CD4-positive, alpha-beta memory T cell (primary cell): Measurements from ENCODE around the gene GKN2. TPM values are rescaled to one million over a fixed set of nuclear protein-coding genes. Genes with fewer than 3 reads are reported as not detected.

Source experiments
- CTCF ChIA-PET: fragments of 350-600 bp; sonication (Branson Sonifier 250); formaldehyde crosslinking; loops from one replicate; lab custom pipeline; 2021; ENCODE audit warnings: inconsistent platforms; ENCODE audit not compliant: partially characterized antibody; lab: Charles Lee
- POLR2A ChIA-PET: fragments of 350-600 bp; sonication (Branson Sonifier 250); formaldehyde crosslinking; loops from one replicate; lab custom pipeline; 2021; ENCODE audit not compliant: partially characterized antibody; lab: Charles Lee
- DNase-seq, 5 donors: peaks; one replicate each; pipeline versions ENCODE4 v3.0.0 to v3.0.0-alpha.2; 2020 to 2022; ENCODE audit warnings: mixed read lengths in 1 of 5
- H3K27ac ChIP-seq: one replicate; pipeline ENCODE4 v1.7.0; 2013; ENCODE audit warnings: low read depth, low read length
- H3K27me3 ChIP-seq: 2 replicates; pipeline ENCODE4 v1.7.0; 2013; ENCODE audit warnings: mild to moderate bottlenecking, low read length, moderate library complexity; ENCODE audit not compliant: insufficient read depth
- H3K36me3 ChIP-seq: 2 replicates; pipeline ENCODE4 v1.7.0; 2013; ENCODE audit warnings: mild to moderate bottlenecking, low read length, moderate library complexity; ENCODE audit not compliant: insufficient read depth
- H3K4me1 ChIP-seq: 2 replicates; pipeline ENCODE4 v1.7.0; 2013; ENCODE audit warnings: mild to moderate bottlenecking, low read length, moderate library complexity; ENCODE audit not compliant: insufficient read depth
- H3K4me3 ChIP-seq, 2 donors: one replicate each; pipeline ENCODE4 v1.7.0; 2013; ENCODE audit warnings: low read length in 2 of 2, mild to moderate bottlenecking in 1 of 2
- H3K9me3 ChIP-seq, 2 donors: one replicate each; pipeline ENCODE4 v1.7.0; 2013; ENCODE audit warnings: low read length in 2 of 2, control low read depth in 1 of 2; ENCODE audit not compliant: control insufficient read depth in 1 of 2
- H3K27ac Mint-ChIP-seq, 7 donors: one replicate each; pipeline ENCODE4 v1.8.0; 2020 to 2021; ENCODE audit warnings: mixed read lengths in 7 of 7, mild to moderate bottlenecking in 6 of 7, inconsistent platforms in 3 of 7, moderate library complexity in 3 of 7
- H3K27me3 Mint-ChIP-seq, 2 donors: one replicate each; pipeline ENCODE4 v1.8.0; 2020 to 2021; ENCODE audit warnings: mixed read lengths in 2 of 2
- H3K36me3 Mint-ChIP-seq, 2 donors: one replicate each; pipeline ENCODE4 v1.8.0; 2020 to 2021; ENCODE audit warnings: mixed read lengths in 2 of 2, inconsistent platforms in 1 of 2, mild to moderate bottlenecking in 1 of 2
- H3K4me1 Mint-ChIP-seq, 4 donors: one replicate each; pipeline ENCODE4 v1.8.0; 2020 to 2021; ENCODE audit warnings: mixed read lengths in 4 of 4, mild to moderate bottlenecking in 1 of 4
- H3K4me3 Mint-ChIP-seq, 8 donors: one replicate each; pipeline ENCODE4 v1.8.0; 2020 to 2021; ENCODE audit warnings: mixed read lengths in 8 of 8, mild to moderate bottlenecking in 7 of 8, moderate library complexity in 6 of 8, inconsistent platforms in 3 of 8
- H3K9me3 Mint-ChIP-seq, 8 donors: one replicate each; pipeline ENCODE4 v1.8.0; 2020 to 2021; ENCODE audit warnings: mixed read lengths in 8 of 8, mild to moderate bottlenecking in 5 of 8, inconsistent platforms in 3 of 8, moderate library complexity in 1 of 8
- intact Hi-C: fragments of 100-400 bp; cut with micrococcal nuclease; formaldehyde crosslinking; loops from one replicate; pipeline ENCODE4 v1.15.1; 2023
- polyA plus RNA-seq, 2 donors: library from polyadenylated mRNA; unstranded; fragments of 300-500 nt; fragmentation: Illumina TruSeq; gene quantifications; one replicate each; pipeline ENCODE4 v1.2.3, GENCODE V29; 2021
- total RNA-seq, 2 experiments: library from RNA; stranded (reverse); gene quantifications; one replicate each; pipeline ENCODE4 v1.2.3, GENCODE V29; 2021

Gene GKN2
- total and polyA plus RNA-seq, 4 experiments from 2014 or later = not detected

GRCh38 chr2:68943581-68944568 is 8.8 kb downstream of the GKN2 start:
- Mint-ChIP-seq H3K4me3 (peak overlapping the region in 1 of 8 donors; percentile 12), H3K9me3 (peaks cover 0 to 14% (median 5%) of the 10 kb centered on the region in 8 donors)

GRCh38 chr2:68942827-68943226 is 9.9 kb downstream of the GKN2 start:
- intact Hi-C loops = loop anchor here (5.0 kb wide), 1 partner anchor 364 kb away; no protein-coding TSS in a partner anchor
- no peaks in the 10 kb centered on the region for H3K36me3 ChIP-seq
- no peak overlapping the region for H3K4me3 Mint-ChIP-seq

More at GRCh38 chr2:68943581-68944568, 8.8 kb downstream of the GKN2 start:
- H3K27ac ChIP-seq = no peak overlapping the region
- no peaks in the 10 kb centered on the region for H3K36me3 Mint-ChIP-seq
- no peaks in the 10 kb centered on the region for H3K9me3 ChIP-seq
- peaks cover 2 to 5% (median 5%) of the 10 kb centered on the region in 4 donors for H3K4me1 Mint-ChIP-seq
- H3K4me3 ChIP-seq = no peak overlapping the region
- intact Hi-C loops = loop anchor here (5.0 kb wide), 1 partner anchor 363 kb away; no protein-coding TSS in a partner anchor
- no peaks in the 10 kb centered on the region for H3K36me3 ChIP-seq
- CTCF ChIA-PET = interaction anchor here (0.7 to 4.1 kb wide), 21 partner anchors 8 to 480 kb away, joined by 3 to 32 read pairs (median 6); partner anchors contain the start of gene GKN2
- peaks cover 27 to 28% of the 10 kb centered on the region in 2 donors for H3K27me3 Mint-ChIP-seq
- H3K27ac Mint-ChIP-seq = no peak overlapping the region
- DNase-seq = peak; percentile 43 to 67 (median 58)
- H3K27me3 ChIP-seq = peaks cover 15% of the 10 kb centered on the region
- POLR2A ChIA-PET = interaction anchor here (1.6 kb wide), 1 partner anchor 35 kb away, joined by 5 read pairs; no protein-coding TSS in a partner anchor
- no peaks in the 10 kb centered on the region for H3K4me1 ChIP-seq

GRCh38 chr2:68940369-68940768 is 12.3 kb downstream of the GKN2 start:
- ChIA-PET POLR2A (no interaction called here), CTCF (no interaction called here)
- Mint-ChIP-seq H3K4me3 (no peak overlapping the region), H3K27me3 (peaks cover 16 to 26% of the 10 kb centered on the region in 2 donors), H3K36me3 (no peaks in the 10 kb centered on the region), H3K9me3 (peaks cover 0 to 9% (median 0%) of the 10 kb centered on the region in 8 donors), H3K27ac (no peak overlapping the region), H3K4me1 (peaks cover 2 to 5% (median 5%) of the 10 kb centered on the region in 4 donors)
- Histone ChIP-seq H3K27ac (no peak overlapping the region), H3K4me3 (no peak overlapping the region), H3K36me3 (no peaks in the 10 kb centered on the region), H3K27me3 (peaks cover 15% of the 10 kb centered on the region), H3K9me3 (no peaks in the 10 kb centered on the region), H3K4me1 (no peaks in the 10 kb centered on the region)
- intact Hi-C loops = loop anchor here (5.0 kb wide), 1 partner anchor 367 kb away; no protein-coding TSS in a partner anchor
- no peak for DNase-seq

More at GRCh38 chr2:68942827-68943226, 9.9 kb downstream of the GKN2 start:
- Mint-ChIP-seq H3K27me3 (peaks cover 26 to 27% of the 10 kb centered on the region in 2 donors), H3K27ac (no peak overlapping the region), H3K36me3 (no peaks in the 10 kb centered on the region), H3K4me1 (peaks cover 2 to 5% (median 5%) of the 10 kb centered on the region in 4 donors), H3K9me3 (peaks cover 0 to 14% (median 5%) of the 10 kb centered on the region in 8 donors)
- POLR2A ChIA-PET = interaction anchor here (1.6 kb wide), 1 partner anchor 34 kb away, joined by 5 read pairs; no protein-coding TSS in a partner anchor
- H3K27me3 ChIP-seq = peaks cover 15% of the 10 kb centered on the region
- CTCF ChIA-PET = interaction anchor here (0.8 to 4.1 kb wide), 21 partner anchors 9 to 479 kb away, joined by 3 to 32 read pairs (median 6); partner anchors contain the start of gene GKN2
- H3K4me1 ChIP-seq = no peaks in the 10 kb centered on the region
- no peak overlapping the region for H3K27ac ChIP-seq
- no peak for DNase-seq
- no peaks in the 10 kb centered on the region for H3K9me3 ChIP-seq
- H3K4me3 ChIP-seq = no peak overlapping the region

GRCh38 chr2:68939962-68940361 is 12.7 kb downstream of the GKN2 start:
- ChIA-PET POLR2A (no interaction called here), CTCF (no interaction called here)
- Histone ChIP-seq H3K4me1 (no peaks in the 10 kb centered on the region), H3K9me3 (no peaks in the 10 kb centered on the region), H3K4me3 (no peak overlapping the region), H3K36me3 (no peaks in the 10 kb centered on the region), H3K27me3 (peaks cover 15% of the 10 kb centered on the region), H3K27ac (no peak overlapping the region)
- peaks cover 16 to 26% of the 10 kb centered on the region in 2 donors for H3K27me3 Mint-ChIP-seq
- H3K4me1 Mint-ChIP-seq = peaks cover 2 to 5% (median 5%) of the 10 kb centered on the region in 4 donors
- H3K27ac Mint-ChIP-seq = no peak overlapping the region
- H3K9me3 Mint-ChIP-seq = peaks cover 0 to 7% (median 0%) of the 10 kb centered on the region in 8 donors
- intact Hi-C loops = loop anchor here (5.0 kb wide), 1 partner anchor 367 kb away; no protein-coding TSS in a partner anchor
- no peaks in the 10 kb centered on the region for H3K36me3 Mint-ChIP-seq
- H3K4me3 Mint-ChIP-seq = no peak overlapping the region
- DNase-seq = no peak

- intact Hi-C loops = no loop called here
- peaks cover 15% of the 10 kb centered on the region for H3K27me3 ChIP-seq
- Mint-ChIP-seq H3K27me3 (peaks cover 16 to 24% of the 10 kb centered on the region in 2 donors), H3K9me3 (peaks cover 0 to 4% (median 0%) of the 10 kb centered on the region in 8 donors), H3K4me3 (no peak overlapping the region), H3K4me1 (peaks cover 2 to 5% (median 5%) of the 10 kb centered on the region in 4 donors), H3K27ac (no peak overlapping the region), H3K36me3 (no peaks in the 10 kb centered on the region)
- DNase-seq = no peak
- no peaks in the 10 kb centered on the region for H3K4me1 ChIP-seq
- H3K9me3 ChIP-seq = no peaks in the 10 kb centered on the region
- H3K4me3 ChIP-seq = no peak overlapping the region
- H3K36me3 ChIP-seq = no peaks in the 10 kb centered on the region
- H3K27ac ChIP-seq = no peak overlapping the region
- POLR2A ChIA-PET = no interaction called here
- CTCF ChIA-PET = no interaction called here
Observed at GRCh38 chr2:68938938-68939337, 13.8 kb downstream of the GKN2 start.

GRCh38 chr2:68937346-68938055 is 15.2 kb downstream of the GKN2 start:
- no peak overlapping the region for H3K27ac ChIP-seq
- no peak overlapping the region for H3K4me3 ChIP-seq
- no peak for DNase-seq
- H3K4me1 ChIP-seq = no peaks in the 10 kb centered on the region
- peaks cover 0 to 4% (median 0%) of the 10 kb centered on the region in 8 donors for H3K9me3 Mint-ChIP-seq
- H3K36me3 ChIP-seq = no peaks in the 10 kb centered on the region
- CTCF ChIA-PET = interaction anchor here (1.1 kb wide), 2 partner anchors 342 to 343 kb away, joined by 3 read pairs; no protein-coding TSS in a partner anchor
- intact Hi-C loops = no loop called here
- POLR2A ChIA-PET = interaction anchor here (0.9 kb wide), 1 partner anchor 450 kb away, joined by 3 read pairs; no protein-coding TSS in a partner anchor
- H3K4me1 Mint-ChIP-seq = no peaks in the 10 kb centered on the region
- no peaks in the 10 kb centered on the region for H3K36me3 Mint-ChIP-seq
- H3K27me3 ChIP-seq = peaks cover 6% of the 10 kb centered on the region
- no peak overlapping the region for H3K4me3 Mint-ChIP-seq
- peaks cover 8 to 16% of the 10 kb centered on the region in 2 donors for H3K27me3 Mint-ChIP-seq
- H3K9me3 ChIP-seq = no peaks in the 10 kb centered on the region
- no peak overlapping the region for H3K27ac Mint-ChIP-seq
